Neuronal stem cell (in vitro differentiated cells): ENCODE measurements around the gene SGSM1.

Experiments used
- DNase-seq: peaks from one replicate; pipeline ENCODE4 v3.0.0-alpha.2; 2013; ENCODE audit warnings: low spot score
- H2AFZ ChIP-seq: one replicate; pipeline ENCODE4 v1.6.1; 2013; ENCODE audit warnings: mild to moderate bottlenecking, low read length, inconsistent platforms
- H2AK5ac ChIP-seq: 2 replicates; pipeline ENCODE4 v1.6.1; 2013; ENCODE audit warnings: low read depth, mild to moderate bottlenecking, inconsistent platforms, low read length, moderate library complexity, mixed read lengths
- H2BK120ac ChIP-seq: 2 replicates; pipeline ENCODE4 v1.6.1; 2013; ENCODE audit warnings: low read depth, mild to moderate bottlenecking, inconsistent platforms, low read length, moderate library complexity, mixed read lengths
- H2BK12ac ChIP-seq: one replicate; pipeline ENCODE4 v1.6.1; 2013; ENCODE audit warnings: low read length, inconsistent platforms
- H2BK15ac ChIP-seq: 2 replicates; pipeline ENCODE4 v1.6.1; 2013; ENCODE audit warnings: mild to moderate bottlenecking, low read length, inconsistent platforms, mixed read lengths
- H2BK5ac ChIP-seq: one replicate; pipeline ENCODE4 v1.6.1; 2013; ENCODE audit warnings: inconsistent platforms, mild to moderate bottlenecking, low read length, moderate library complexity
- H3K14ac ChIP-seq: one replicate; pipeline ENCODE4 v1.6.1; 2013; ENCODE audit warnings: low read length, inconsistent platforms
- H3K18ac ChIP-seq: 2 replicates; pipeline ENCODE4 v1.6.1; 2013; ENCODE audit warnings: low read length, inconsistent platforms
- H3K23ac ChIP-seq: 2 replicates; pipeline ENCODE4 v1.6.1; 2013; ENCODE audit warnings: low read depth, mild to moderate bottlenecking, mixed read lengths, low read length, inconsistent platforms; ENCODE audit not compliant: poor library complexity
- H3K27ac ChIP-seq: replicated peaks from 3 replicates; pipeline ENCODE4 v1.5.1; 2013; ENCODE audit warnings: low read length, inconsistent platforms
- H3K27me3 ChIP-seq, 3 experiments: 2 replicates each; pipeline ENCODE4 v1.6.1; 2013; ENCODE audit warnings: low read length in 3 of 3, mild to moderate bottlenecking in 2 of 3, inconsistent platforms in 1 of 3, low read depth in 1 of 3, mixed read lengths in 1 of 3, moderate library complexity in 1 of 3; ENCODE audit not compliant: control insufficient read depth in 3 of 3, insufficient read depth in 3 of 3
- H3K36me3 ChIP-seq, 2 donors: replicated peaks in 1 of 2; 2 replicates each; pipeline ENCODE4 v1.6.1; 2013; ENCODE audit warnings: low read length in 2 of 2; ENCODE audit not compliant: control insufficient read depth in 2 of 2, insufficient read depth in 2 of 2
- H3K4ac ChIP-seq: 2 replicates; pipeline ENCODE4 v1.6.1; 2013; ENCODE audit warnings: inconsistent platforms, mild to moderate bottlenecking, low read length, moderate library complexity
- H3K4me1 ChIP-seq, 2 donors: 1 replicate in 1 of 2; 2 replicates in 1 of 2; pipeline ENCODE4 v1.6.1; 2013; ENCODE audit warnings: low read length in 2 of 2, low read depth in 1 of 2; ENCODE audit not compliant: control insufficient read depth in 2 of 2, insufficient read depth in 1 of 2
- H3K4me2 ChIP-seq: one replicate; pipeline ENCODE4 v1.6.1; 2013; ENCODE audit warnings: mild to moderate bottlenecking, low read length, inconsistent platforms; ENCODE audit not compliant: insufficient read depth, poor library complexity, severe bottlenecking
- H3K4me3 ChIP-seq, 2 donors: 2 replicates each; pipeline ENCODE4 v1.5.1; 2013; ENCODE audit warnings: low read length in 2 of 2, mild to moderate bottlenecking in 2 of 2, inconsistent platforms in 1 of 2, moderate library complexity in 1 of 2
- H3K79me1 ChIP-seq: one replicate; pipeline ENCODE4 v1.6.1; 2013; ENCODE audit warnings: low read depth, mild to moderate bottlenecking, inconsistent platforms, low read length, moderate library complexity
- H3K9ac ChIP-seq: one replicate; pipeline ENCODE4 v1.6.1; 2013; ENCODE audit warnings: mild to moderate bottlenecking, low read depth, low read length, inconsistent platforms; ENCODE audit not compliant: poor library complexity
- H3K9me3 ChIP-seq, 2 donors: replicated peaks in 1 of 2; 2 replicates each; pipeline versions ENCODE3 to v1.6.1; 2013; ENCODE audit warnings: low read length in 2 of 2, mild to moderate bottlenecking in 2 of 2, inconsistent platforms in 1 of 2, low read depth in 1 of 2, mixed read lengths in 1 of 2, moderate library complexity in 1 of 2; ENCODE audit not compliant: control insufficient read depth in 2 of 2, insufficient read depth in 1 of 2
- H4K8ac ChIP-seq: one replicate; pipeline ENCODE4 v1.6.1; 2013; ENCODE audit warnings: low read depth, mild to moderate bottlenecking, inconsistent platforms, low read length, moderate library complexity
- H4K91ac ChIP-seq: one replicate; pipeline ENCODE4 v1.6.1; 2013; ENCODE audit warnings: low read length, low read depth, mild to moderate bottlenecking, inconsistent platforms; ENCODE audit not compliant: poor library complexity
- WGBS, 2 donors: extraction: QIAGEN DNeasy Blood & Tissue Kit; methylation state at CpG; one replicate each; pipeline ENCODE4 v1.1.7; 2013; ENCODE audit warnings: missing lambda C conversion rate in 2 of 2, mixed read lengths in 1 of 2; ENCODE audit not compliant: insufficient read length in 2 of 2, insufficient replicate concordance in 1 of 2; ENCODE audit errors: extremely low coverage in 2 of 2; 5-methylcytosine and 5-hydroxymethylcytosine counted together

The SGSM1 gene

GRCh38 chr22:24883432-24883831 is 77.4 kb downstream of the SGSM1 start:
- no CpG with 5 or more reads among the region's 6 CpGs for WGBS, 2 donors
- H3K27ac ChIP-seq = no peak overlapping the region
- no peak overlapping the region for H3K4me2 ChIP-seq
- no peak overlapping the region for H3K4ac ChIP-seq
- H2BK15ac ChIP-seq = no peak overlapping the region
- no peak overlapping the region for H2BK120ac ChIP-seq
- no peak overlapping the region for H3K9ac ChIP-seq
- no peak overlapping the region for H2AFZ ChIP-seq
- H4K91ac ChIP-seq = no peak overlapping the region
- no peak overlapping the region for H4K8ac ChIP-seq
- no peak for DNase-seq
- H2AK5ac ChIP-seq = no peak overlapping the region
- no peaks in the 10 kb centered on the region for H3K27me3 ChIP-seq
- no peak overlapping the region for H3K4me3 ChIP-seq
- H3K4me1 ChIP-seq = no peaks in the 10 kb centered on the region
- H3K36me3 ChIP-seq = no peaks in the 10 kb centered on the region
- H3K23ac ChIP-seq = no peak overlapping the region
- H3K14ac ChIP-seq = no peak overlapping the region
- no peaks in the 10 kb centered on the region for H3K79me1 ChIP-seq
- peaks cover 0 to 1% of the 10 kb centered on the region in 2 donors for H3K9me3 ChIP-seq
- H3K18ac ChIP-seq = no peak overlapping the region
- H2BK5ac ChIP-seq = no peak overlapping the region
- no peak overlapping the region for H2BK12ac ChIP-seq

- Histone ChIP-seq H2BK15ac (no peak overlapping the region), H3K9ac (no peak overlapping the region), H3K4me1 (no peaks in the 10 kb centered on the region), H3K27ac (no peak overlapping the region), H2BK12ac (no peak overlapping the region), H3K9me3 (no peaks in the 10 kb centered on the region), H3K14ac (no peak overlapping the region), H3K23ac (no peak overlapping the region), H2AFZ (no peak overlapping the region), H4K8ac (no peak overlapping the region), H3K4ac (no peak overlapping the region), H3K18ac (no peak overlapping the region), H2AK5ac (no peak overlapping the region), H3K27me3 (no peaks in the 10 kb centered on the region), H3K4me2 (no peak overlapping the region), H2BK120ac (no peak overlapping the region), H3K36me3 (no peaks in the 10 kb centered on the region), H3K79me1 (no peaks in the 10 kb centered on the region), H3K4me3 (no peak overlapping the region), H2BK5ac (no peak overlapping the region), H4K91ac (no peak overlapping the region)
- DNase-seq = no peak
- no CpG with 5 or more reads among the region's 2 CpGs for WGBS, 2 donors
Observed at GRCh38 chr22:24887260-24887659, 81.2 kb downstream of the SGSM1 start.

DNA sequence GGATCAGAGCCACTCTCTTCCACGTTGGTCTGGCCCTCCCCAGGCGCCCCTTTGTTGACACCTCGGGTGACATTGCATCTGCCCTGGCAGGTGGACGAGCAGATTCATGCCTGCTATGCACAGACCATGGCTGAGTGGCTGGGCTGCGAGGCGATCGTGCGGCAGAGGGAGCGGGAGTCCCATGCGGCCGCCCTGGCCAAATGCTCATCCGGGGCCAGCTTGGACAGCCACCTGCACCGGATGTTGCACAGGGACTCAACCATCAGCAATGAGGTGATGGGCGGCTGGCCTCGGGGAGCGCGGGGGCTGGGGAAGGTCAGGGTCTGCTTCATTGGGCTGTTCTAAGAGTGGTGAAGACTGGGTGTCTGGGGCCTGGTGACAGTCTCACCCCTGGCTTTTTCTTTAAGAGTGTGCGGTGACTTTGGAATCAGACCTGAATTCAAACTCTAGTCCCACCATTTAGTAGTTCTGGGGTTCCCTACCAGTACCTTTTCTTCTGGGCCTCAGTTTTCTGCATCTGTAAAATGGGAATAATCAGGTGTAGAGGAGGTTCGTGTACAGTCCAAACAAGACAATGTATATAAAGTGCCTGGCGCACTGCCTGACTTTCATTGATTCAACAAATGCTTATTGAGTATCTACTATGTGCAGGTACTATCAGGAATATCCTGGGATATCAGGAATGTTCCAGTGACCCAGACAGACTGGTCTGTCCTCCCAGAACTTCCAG is 87.5 kb downstream of the SGSM1 start:
- H3K79me1 ChIP-seq = peaks cover 2% of the 10 kb centered on the region
- H3K18ac ChIP-seq = peak overlapping the region; percentile 29
- H4K91ac ChIP-seq = no peak overlapping the region
- no peak overlapping the region for H2BK12ac ChIP-seq
- H2BK5ac ChIP-seq = no peak overlapping the region
- no peaks in the 10 kb centered on the region for H3K4me1 ChIP-seq
- WGBS, 2 donors = no CpG with 5 or more reads among the region's 20 CpGs
- H3K4me2 ChIP-seq = no peak overlapping the region
- H4K8ac ChIP-seq = no peak overlapping the region
- H2BK120ac ChIP-seq = no peak overlapping the region
- no peak overlapping the region for H3K27ac ChIP-seq
- H3K36me3 ChIP-seq = no peaks in the 10 kb centered on the region
- H3K27me3 ChIP-seq = no peaks in the 10 kb centered on the region
- no peak overlapping the region for H3K4me3 ChIP-seq
- no peaks in the 10 kb centered on the region for H3K9me3 ChIP-seq
- H3K9ac ChIP-seq = no peak overlapping the region
- no peak overlapping the region for H2AK5ac ChIP-seq
- no peak overlapping the region for H3K4ac ChIP-seq
- H2BK15ac ChIP-seq = no peak overlapping the region
- H3K14ac ChIP-seq = peak overlapping the region; percentile 96
- H2AFZ ChIP-seq = no peak overlapping the region
- no peak for DNase-seq
- H3K23ac ChIP-seq = no peak overlapping the region

- Histone ChIP-seq H3K4me1 (no peaks in the 10 kb centered on the region), H3K4me2 (no peak overlapping the region), H2BK120ac (no peak overlapping the region), H4K8ac (no peak overlapping the region), H2BK15ac (no peak overlapping the region), H3K27ac (no peak overlapping the region), H3K36me3 (no peaks in the 10 kb centered on the region), H2BK5ac (no peak overlapping the region), H4K91ac (no peak overlapping the region), H2AK5ac (no peak overlapping the region), H3K4me3 (peak overlapping the region in 1 of 2 donors; percentile 26), H3K79me1 (peaks cover 2% of the 10 kb centered on the region), H3K9ac (no peak overlapping the region), H2AFZ (peak overlapping the region; percentile 27), H3K9me3 (no peaks in the 10 kb centered on the region), H3K18ac (no peak overlapping the region), H3K23ac (no peak overlapping the region), H3K4ac (no peak overlapping the region), H3K14ac (no peak overlapping the region), H2BK12ac (no peak overlapping the region), H3K27me3 (no peaks in the 10 kb centered on the region)
- WGBS, 2 donors = no CpG with 5 or more reads among the region's 16 CpGs
- no peak for DNase-seq
Observed at GRCh38 chr22:24894220-24894975, 88.4 kb downstream of the SGSM1 start.
